OCI-LY7 (cell line): ENCODE measurements around the gene PDE4A. TPM values are rescaled to one million over a fixed set of nuclear protein-coding genes. Genes with fewer than 3 reads are reported as not detected.

ENCODE experiments used
- BruUV-seq: library from RNA; stranded (reverse); fragments of 400-500 nt; replicated peaks from 2 replicates; lab custom pipeline; 2021; lab: Mats Ljungman, UMichigan
- CTCF ChIA-PET: fragments of 300-600 bp; sonication (Branson Sonifier 250); formaldehyde crosslinking; loops from one replicate; lab custom pipeline; 2022; ENCODE audit warnings: antibody characterized with exemption; ENCODE audit not compliant: unreplicated experiment; lab: Charles Lee
- POLR2A ChIA-PET: fragments of 300-600 bp; sonication (Branson Sonifier 250); formaldehyde crosslinking; loops from one replicate; lab custom pipeline; 2022; ENCODE audit warnings: antibody characterized with exemption; lab: Charles Lee
- DNase-seq: peaks from one replicate; pipeline ENCODE4 v3.0.0-alpha.2; 2015; ENCODE audit warnings: low spot score
- H2AFZ ChIP-seq: fragments of 200-600 bp; sonication (generic), shearing (Covaris generic); 2 replicates; pipeline ENCODE4 v1.6.1; 2014; ENCODE audit warnings: mild to moderate bottlenecking, antibody characterized with exemption, low read length, moderate library complexity
- H3K27ac ChIP-seq: fragments of 200-600 bp; sonication (generic); 2 replicates; pipeline ENCODE4 v1.5.1; 2014; ENCODE audit warnings: mixed run types, low read depth, mild to moderate bottlenecking, moderate library complexity, low read length, inconsistent platforms; ENCODE audit not compliant: poor library complexity, severe bottlenecking
- H3K36me3 ChIP-seq: fragments of 200-600 bp; sonication (generic); 2 replicates; pipeline ENCODE4 v1.6.1; 2014; ENCODE audit warnings: mild to moderate bottlenecking, antibody characterized with exemption, low read length, moderate library complexity, mixed read lengths; ENCODE audit not compliant: insufficient read depth
- H3K4me1 ChIP-seq: fragments of 200-600 bp; sonication (generic); 2 replicates; pipeline ENCODE4 v1.5.1; 2014; ENCODE audit warnings: mild to moderate bottlenecking, low read length; ENCODE audit not compliant: insufficient read depth, poor library complexity, severe bottlenecking
- H3K4me2 ChIP-seq: fragments of 200-600 bp; sonication (generic); 2 replicates; pipeline ENCODE4 v1.6.1; 2014; ENCODE audit warnings: mild to moderate bottlenecking, low read length
- H3K4me3 ChIP-seq: fragments of 200-600 bp; sonication (generic); 2 replicates; pipeline ENCODE4 v1.5.1; 2014; ENCODE audit warnings: mild to moderate bottlenecking, low read depth, low read length; ENCODE audit not compliant: poor library complexity, severe bottlenecking
- H3K79me2 ChIP-seq: fragments of 200-600 bp; sonication (generic); 2 replicates; pipeline ENCODE4 v1.6.1; 2016; ENCODE audit warnings: low read depth, mild to moderate bottlenecking, low read length, moderate library complexity, mixed read lengths; ENCODE audit not compliant: insufficient read depth
- H3K9me2 ChIP-seq: fragments of 200-600 bp; sonication (generic); 2 replicates; pipeline ENCODE4 v1.6.1; 2016; ENCODE audit warnings: mild to moderate bottlenecking, low read length, mixed read lengths; ENCODE audit not compliant: insufficient read depth
- H3K9me3 ChIP-seq: fragments of 200-600 bp; sonication (generic); 2 replicates; pipeline ENCODE4 v1.6.1; 2014; ENCODE audit warnings: mild to moderate bottlenecking, mixed run types, low read length, mixed read lengths
- H4K20me1 ChIP-seq: fragments of 200-600 bp; sonication (generic); 2 replicates; pipeline ENCODE4 v1.6.1; 2014; ENCODE audit warnings: mild to moderate bottlenecking, antibody characterized with exemption, low read length, moderate library complexity, mixed read lengths; ENCODE audit not compliant: insufficient read depth
- EZH2phosphoT487 ChIP-seq: fragments of 200-600 bp; sonication (generic); IDR thresholded peaks from 2 replicates; pipeline ENCODE4 v1.6.1; 2018; ENCODE audit warnings: low read depth, borderline replicate concordance, mild to moderate bottlenecking, mixed run types, antibody characterized with exemption, low read length, moderate library complexity, mixed read lengths
- intact Hi-C: fragments of 100-400 bp; cut with micrococcal nuclease; formaldehyde crosslinking; loops from one replicate; pipeline ENCODE4 v1.10.0; 2022; ENCODE audit not compliant: unreplicated experiment
- microRNA-seq: library from miRNA; unstranded; fragments of <30 nt; microRNA quantifications from one replicate; pipeline ENCODE4 v1.2.0, GENCODE V29; 2022; ENCODE audit warnings: borderline replicate concordance
- total RNA-seq, 2 experiments: library from RNA; depleted of rRNA in 1 of 2; stranded (reverse); fragments of >200 nt in 1 of 2; shearing (Covaris generic) in 1 of 2; gene quantifications; 2 replicates each; pipeline ENCODE4 v1.2.3, GENCODE V29; 2014 to 2022
- TF ChIP-seq, protein P1 (sequence below): fragments of 200-600 bp; sonication (generic); conservative IDR thresholded peaks from 2 replicates; pipeline ENCODE4 v1.5.1; 2014; ENCODE audit warnings: mild to moderate bottlenecking, antibody characterized with exemption, low read length, moderate library complexity, mixed read lengths

PDE4A gene
- total RNA-seq, 2 experiments from 2014 or later: 16.4 to 45.1 TPM

DNA sequence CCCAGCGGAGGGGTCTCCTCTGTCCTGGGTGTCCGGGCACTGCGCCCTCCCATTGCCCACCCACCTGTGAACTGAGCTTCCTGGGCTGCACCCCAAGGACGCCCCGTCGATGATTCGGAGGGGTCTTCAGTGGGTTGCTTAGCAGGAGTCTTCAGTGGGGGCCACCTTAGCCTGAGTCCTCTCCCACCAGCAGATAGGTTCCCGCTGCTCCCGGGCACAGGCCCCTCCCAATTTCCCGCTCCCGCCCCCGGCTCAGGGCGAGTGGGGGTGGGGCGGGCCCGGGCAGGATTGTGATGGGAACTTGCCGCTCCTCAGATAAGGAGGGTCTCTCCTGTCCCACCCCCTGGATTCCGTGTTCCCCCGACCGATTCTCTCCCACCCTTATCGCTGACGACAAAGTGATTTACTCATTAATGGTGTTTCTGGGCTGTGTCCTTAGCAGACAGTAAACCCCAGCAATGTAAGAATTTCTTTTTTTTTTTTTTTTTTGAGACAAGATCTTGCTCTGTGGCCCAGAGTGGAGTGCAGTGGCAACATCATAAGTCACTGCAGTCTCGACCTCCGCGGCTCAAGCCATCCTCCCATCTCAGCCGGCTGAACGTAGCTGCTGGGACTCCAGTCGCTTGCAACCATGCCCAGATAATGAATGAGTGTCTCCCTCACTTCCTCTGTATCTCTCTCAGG lies 97.6 kb downstream of the PDE4A start:
- H3K4me2 ChIP-seq: peak overlapping the region; percentile 42
- POLR2A ChIA-PET: no interaction called here
- peak overlapping the region; percentile 25; the same call in 1 of the 2 replicates for H2AFZ ChIP-seq
- CTCF ChIA-PET: no interaction called here
- H4K20me1 ChIP-seq: no peaks in the 10 kb centered on the region
- H3K4me3 ChIP-seq: peak overlapping the region; percentile 6
- H3K36me3 ChIP-seq: no peaks in the 10 kb centered on the region
- no TSS peak for BruUV-seq
- TF ChIP-seq, protein P1, sequence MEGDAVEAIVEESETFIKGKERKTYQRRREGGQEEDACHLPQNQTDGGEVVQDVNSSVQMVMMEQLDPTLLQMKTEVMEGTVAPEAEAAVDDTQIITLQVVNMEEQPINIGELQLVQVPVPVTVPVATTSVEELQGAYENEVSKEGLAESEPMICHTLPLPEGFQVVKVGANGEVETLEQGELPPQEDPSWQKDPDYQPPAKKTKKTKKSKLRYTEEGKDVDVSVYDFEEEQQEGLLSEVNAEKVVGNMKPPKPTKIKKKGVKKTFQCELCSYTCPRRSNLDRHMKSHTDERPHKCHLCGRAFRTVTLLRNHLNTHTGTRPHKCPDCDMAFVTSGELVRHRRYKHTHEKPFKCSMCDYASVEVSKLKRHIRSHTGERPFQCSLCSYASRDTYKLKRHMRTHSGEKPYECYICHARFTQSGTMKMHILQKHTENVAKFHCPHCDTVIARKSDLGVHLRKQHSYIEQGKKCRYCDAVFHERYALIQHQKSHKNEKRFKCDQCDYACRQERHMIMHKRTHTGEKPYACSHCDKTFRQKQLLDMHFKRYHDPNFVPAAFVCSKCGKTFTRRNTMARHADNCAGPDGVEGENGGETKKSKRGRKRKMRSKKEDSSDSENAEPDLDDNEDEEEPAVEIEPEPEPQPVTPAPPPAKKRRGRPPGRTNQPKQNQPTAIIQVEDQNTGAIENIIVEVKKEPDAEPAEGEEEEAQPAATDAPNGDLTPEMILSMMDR: no peak
- TF ChIP-seq EZH2phosphoT487: no peak
- peaks cover 13% of the 10 kb centered on the region for H3K4me1 ChIP-seq
- no peaks in the 10 kb centered on the region for H3K79me2 ChIP-seq
- H3K9me3 ChIP-seq: no peaks in the 10 kb centered on the region
- no peak for DNase-seq
- intact Hi-C loops: no loop called here
- no peaks in the 10 kb centered on the region for H3K9me2 ChIP-seq
- H3K27ac ChIP-seq: no peak overlapping the region

DNA sequence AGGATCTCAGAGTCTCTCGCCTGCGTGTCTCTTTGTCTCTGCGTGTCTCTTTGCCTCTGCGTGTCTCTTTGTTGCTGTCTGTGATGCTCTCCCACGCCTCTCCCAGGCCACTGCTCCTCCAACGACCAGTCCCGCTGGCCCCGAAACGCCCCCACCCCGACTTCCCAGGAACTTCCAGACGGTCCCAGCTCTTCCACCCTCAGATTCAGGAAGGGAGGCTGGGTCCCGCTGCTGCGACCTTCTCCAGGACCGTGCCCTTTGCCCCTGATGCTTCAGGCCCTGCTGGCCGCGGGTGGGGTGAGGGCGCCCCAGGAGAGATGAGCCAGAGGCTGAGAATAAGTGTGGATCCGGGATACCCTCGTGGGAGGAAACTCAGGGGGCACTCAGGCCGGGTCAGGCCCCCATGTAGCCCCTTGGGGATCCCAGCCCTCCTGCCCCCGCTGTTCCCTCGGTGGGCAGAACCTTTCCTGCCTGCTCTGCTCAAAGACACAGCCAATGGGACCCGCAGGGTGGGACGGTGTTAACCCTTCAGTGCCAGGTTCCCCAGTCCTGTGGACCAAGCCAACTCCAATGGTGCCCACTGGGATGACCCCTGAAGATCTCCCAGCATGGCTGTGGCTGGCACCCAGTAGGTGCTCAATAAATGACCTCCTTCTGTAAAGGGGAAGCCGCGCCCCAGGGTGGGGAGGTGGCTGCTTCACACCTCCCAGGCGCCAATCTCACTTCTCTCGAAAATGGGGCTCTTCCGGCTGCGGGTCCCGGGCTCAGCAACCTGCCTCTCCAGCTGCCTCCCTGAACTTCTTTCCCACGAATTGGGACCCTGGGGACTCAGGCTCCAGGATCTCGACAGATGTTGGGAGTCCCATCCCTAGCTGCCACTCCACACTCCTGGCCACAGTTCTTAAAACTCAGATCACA lies 98.4 kb downstream of the PDE4A start:
- no peak overlapping the region for H3K27ac ChIP-seq
- TF ChIP-seq EZH2phosphoT487: 0 out of 2 replicates have a peak, but pooled peaks have one; percentile 58
- TF ChIP-seq, protein P1: no peak
- no peaks in the 10 kb centered on the region for H3K36me3 ChIP-seq
- intact Hi-C loops: no loop called here
- no TSS peak for BruUV-seq
- no peaks in the 10 kb centered on the region for H3K79me2 ChIP-seq
- peaks cover 13% of the 10 kb centered on the region for H3K4me1 ChIP-seq
- no peak for DNase-seq
- ChIA-PET CTCF (no interaction called here), POLR2A (no interaction called here)
- no peaks in the 10 kb centered on the region for H3K9me3 ChIP-seq
- peak overlapping the region; percentile 25; the same call in 1 of the 2 replicates for H2AFZ ChIP-seq
- no peaks in the 10 kb centered on the region for H4K20me1 ChIP-seq
- H3K4me3 ChIP-seq: no peak overlapping the region
- H3K4me2 ChIP-seq: no peak overlapping the region
- no peaks in the 10 kb centered on the region for H3K9me2 ChIP-seq

Small RNA genes lying within 50 kb of the gene (microRNA-seq; reads per million reads assigned to microRNA genes)
- 4.5 reads per million for gene MIR1181

Other genes starting within 250 kb of the PDE4A start
- gene DNMT1, start 225.6 kb upstream of the PDE4A start, total RNA-seq (2014; rRNA removed; shearing (Covaris generic)): 329 and 365 TPM in 2 replicates
- 680 and 699 TPM in 2 replicates for gene DNMT1, start 225.6 kb upstream of the PDE4A start, total RNA-seq (2022)
- 27.0 and 27.8 TPM in 2 replicates for gene S1PR2, start 189.2 kb upstream of the PDE4A start, total RNA-seq (2014; rRNA removed; shearing (Covaris generic))
- gene S1PR2, start 189.2 kb upstream of the PDE4A start, total RNA-seq (2022): 51.6 and 64.5 TPM in 2 replicates
- 134 and 148 TPM in 2 replicates for gene MRPL4, start 168.3 kb upstream of the PDE4A start, total RNA-seq (2014; rRNA removed; shearing (Covaris generic))
- gene MRPL4, start 168.3 kb upstream of the PDE4A start, total RNA-seq (2022): 132 and 155 TPM in 2 replicates
- gene ICAM1, start 149.4 kb upstream of the PDE4A start, total RNA-seq (2014; rRNA removed; shearing (Covaris generic)): 12.0 and 15.8 TPM in 2 replicates
- gene ICAM1, start 149.4 kb upstream of the PDE4A start, total RNA-seq (2022): 13.4 and 13.5 TPM in 2 replicates
- not detected in 2 replicates for gene ICAM4, start 133.6 kb upstream of the PDE4A start, total RNA-seq (2014; rRNA removed; shearing (Covaris generic))
- gene ICAM4, start 133.6 kb upstream of the PDE4A start, total RNA-seq (2022): 0.38 and 0.53 TPM in 2 replicates
- 2.7 and 6.4 TPM in 2 replicates for gene ICAM5, start 130.6 kb upstream of the PDE4A start, total RNA-seq (2014; rRNA removed; shearing (Covaris generic))
- 10.8 and 12.6 TPM in 2 replicates for gene ICAM5, start 130.6 kb upstream of the PDE4A start, total RNA-seq (2022)
- gene ZGLP1, start 110.7 kb upstream of the PDE4A start, total RNA-seq (2014; rRNA removed; shearing (Covaris generic)): 2.3 and 8.8 TPM in 2 replicates
- gene ZGLP1, start 110.7 kb upstream of the PDE4A start, total RNA-seq (2022): 5.4 and 5.7 TPM in 2 replicates
- 17.2 and 28.8 TPM in 2 replicates for gene FDX2, start 104.5 kb upstream of the PDE4A start, total RNA-seq (2014; rRNA removed; shearing (Covaris generic))
- 10.4 and 17.1 TPM in 2 replicates for gene FDX2, start 104.5 kb upstream of the PDE4A start, total RNA-seq (2022)
- 21.6 and 35.7 TPM in 2 replicates for gene RAVER1, start 87.0 kb upstream of the PDE4A start, total RNA-seq (2014; rRNA removed; shearing (Covaris generic))
- 90.7 and 95.8 TPM in 2 replicates for gene RAVER1, start 87.0 kb upstream of the PDE4A start, total RNA-seq (2022)
- 63.7 and 66.0 TPM in 2 replicates for gene ICAM3, start 80.9 kb upstream of the PDE4A start, total RNA-seq (2014; rRNA removed; shearing (Covaris generic))
- gene ICAM3, start 80.9 kb upstream of the PDE4A start, total RNA-seq (2022): 76.4 and 82.0 TPM in 2 replicates
- 151 and 185 TPM in 2 replicates for gene TYK2, start 40.0 kb upstream of the PDE4A start, total RNA-seq (2014; rRNA removed; shearing (Covaris generic))
- gene TYK2, start 40.0 kb upstream of the PDE4A start, total RNA-seq (2022): 214 and 216 TPM in 2 replicates
- 332 and 345 TPM in 2 replicates for gene CDC37, start 17.0 kb upstream of the PDE4A start, total RNA-seq (2014; rRNA removed; shearing (Covaris generic))
- 269 and 271 TPM in 2 replicates for gene CDC37, start 17.0 kb upstream of the PDE4A start, total RNA-seq (2022)
- 65.9 and 68.9 TPM in 2 replicates for gene KEAP1, start 82.8 kb downstream of the PDE4A start, total RNA-seq (2014; rRNA removed; shearing (Covaris generic))
- 64.9 and 93.5 TPM in 2 replicates for gene KEAP1, start 82.8 kb downstream of the PDE4A start, total RNA-seq (2022)
- gene S1PR5, start 96.9 kb downstream of the PDE4A start, total RNA-seq (2014; rRNA removed; shearing (Covaris generic)): not detected in 2 replicates
- not detected in 2 replicates for gene S1PR5, start 96.9 kb downstream of the PDE4A start, total RNA-seq (2022)
- gene ATG4D, start 123.4 kb downstream of the PDE4A start, total RNA-seq (2014; rRNA removed; shearing (Covaris generic)): 21.1 and 29.6 TPM in 2 replicates
- gene ATG4D, start 123.4 kb downstream of the PDE4A start, total RNA-seq (2022): 46.8 and 48.2 TPM in 2 replicates
- gene KRI1, start 145.5 kb downstream of the PDE4A start, total RNA-seq (2014; rRNA removed; shearing (Covaris generic)): 44.9 and 53.6 TPM in 2 replicates
- gene KRI1, start 145.5 kb downstream of the PDE4A start, total RNA-seq (2022): 57.0 and 58.4 TPM in 2 replicates
- gene CDKN2D, start 148.4 kb downstream of the PDE4A start, total RNA-seq (2014; rRNA removed; shearing (Covaris generic)): 22.4 and 25.3 TPM in 2 replicates
- gene CDKN2D, start 148.4 kb downstream of the PDE4A start, total RNA-seq (2022): 26.6 and 28.1 TPM in 2 replicates
- 0.44 TPM in 1 of 2 replicates, not detected in the other for gene AP1M2, start 166.8 kb downstream of the PDE4A start, total RNA-seq (2014; rRNA removed; shearing (Covaris generic))
- gene AP1M2, start 166.8 kb downstream of the PDE4A start, total RNA-seq (2022): not detected in 2 replicates
- 104 and 115 TPM in 2 replicates for gene SLC44A2, start 205.0 kb downstream of the PDE4A start, total RNA-seq (2014; rRNA removed; shearing (Covaris generic))
- 197 and 248 TPM in 2 replicates for gene SLC44A2, start 205.0 kb downstream of the PDE4A start, total RNA-seq (2022)
- 308 and 347 TPM in 2 replicates for gene ILF3, start 233.8 kb downstream of the PDE4A start, total RNA-seq (2014; rRNA removed; shearing (Covaris generic))
- gene ILF3, start 233.8 kb downstream of the PDE4A start, total RNA-seq (2022): 553 and 569 TPM in 2 replicates